ENCODE measurements around the gene MYCN.
"Not testable (repeated sequence)": the region's sequence is repeated elsewhere in the genome, so short reads cannot be mapped to it uniquely, and the experiment has no call there.

MYCN gene

GRCh38 chr2:15939854-15940660 lies at the start of gene MYCN:
MYCN (plus strand) TSS chr2:15940550; CDS start chr2:15942065, 1,515 bp downstream.
- in situ Hi-C loops (cut with HindIII; ENCODE audit: low sequenced_read_pairs) = no loop called here

DNA sequence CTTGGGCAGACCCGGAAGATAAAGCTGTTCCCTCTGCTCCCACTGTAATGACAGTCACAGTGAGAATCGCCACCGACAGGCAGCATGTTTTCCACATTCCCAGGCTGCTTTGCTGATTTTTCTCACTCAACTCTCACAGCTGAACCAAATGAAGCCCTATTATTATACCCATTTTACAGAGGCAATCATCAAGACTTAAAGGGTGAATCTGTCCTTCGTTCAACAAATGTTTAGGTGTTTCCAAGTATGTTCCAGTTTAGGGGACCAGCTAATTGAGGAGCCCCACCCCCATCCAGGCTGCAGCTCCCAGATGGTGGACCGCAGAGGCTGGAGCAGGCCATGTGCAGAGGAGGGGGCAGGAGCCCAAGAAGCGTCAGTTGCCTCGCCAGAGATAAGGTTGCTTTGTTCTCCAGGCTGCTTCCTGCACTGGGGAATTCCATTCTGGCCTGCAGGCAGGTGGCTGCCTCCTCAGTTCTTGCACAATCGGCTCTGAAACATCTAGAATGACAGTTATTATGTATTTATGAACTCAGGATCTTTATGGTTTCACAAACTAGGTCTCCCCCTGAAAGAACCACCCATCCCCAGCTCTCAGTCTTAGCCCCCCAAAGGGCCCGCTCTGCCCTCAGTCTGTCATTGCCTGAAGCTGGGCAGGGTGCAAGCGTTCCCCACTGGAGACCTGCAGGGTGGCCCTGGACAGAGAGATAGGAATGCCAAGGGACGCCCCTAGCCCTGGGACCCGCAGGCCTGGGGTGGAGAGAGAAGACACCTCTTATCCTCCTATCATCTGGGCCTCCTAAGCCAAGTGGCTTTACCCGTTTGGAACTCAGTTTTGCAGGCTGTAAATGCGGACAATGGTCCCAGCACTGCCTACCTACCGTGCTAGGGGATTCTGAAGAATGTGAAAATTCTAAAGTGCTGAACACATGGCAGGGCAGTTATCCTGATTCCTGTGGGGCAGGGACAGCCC lies 49.1 kb upstream of the MYCN start:
- in situ Hi-C loops (cut with HindIII; ENCODE audit: low sequenced_read_pairs) = no loop called here

GRCh38 chr2:15892151-15892880 lies 48.0 kb upstream of the MYCN start:
- in situ Hi-C loops (cut with HindIII; ENCODE audit: low sequenced_read_pairs) = no loop called here

GRCh38 chr2:15893085-15893484 lies 47.3 kb upstream of the MYCN start:
- in situ Hi-C loops (cut with HindIII; ENCODE audit: low sequenced_read_pairs) = no loop called here

GRCh38 chr2:15893689-15894480 lies 46.5 kb upstream of the MYCN start:
- in situ Hi-C loops (cut with HindIII; ENCODE audit: low sequenced_read_pairs) = no loop called here

DNA sequence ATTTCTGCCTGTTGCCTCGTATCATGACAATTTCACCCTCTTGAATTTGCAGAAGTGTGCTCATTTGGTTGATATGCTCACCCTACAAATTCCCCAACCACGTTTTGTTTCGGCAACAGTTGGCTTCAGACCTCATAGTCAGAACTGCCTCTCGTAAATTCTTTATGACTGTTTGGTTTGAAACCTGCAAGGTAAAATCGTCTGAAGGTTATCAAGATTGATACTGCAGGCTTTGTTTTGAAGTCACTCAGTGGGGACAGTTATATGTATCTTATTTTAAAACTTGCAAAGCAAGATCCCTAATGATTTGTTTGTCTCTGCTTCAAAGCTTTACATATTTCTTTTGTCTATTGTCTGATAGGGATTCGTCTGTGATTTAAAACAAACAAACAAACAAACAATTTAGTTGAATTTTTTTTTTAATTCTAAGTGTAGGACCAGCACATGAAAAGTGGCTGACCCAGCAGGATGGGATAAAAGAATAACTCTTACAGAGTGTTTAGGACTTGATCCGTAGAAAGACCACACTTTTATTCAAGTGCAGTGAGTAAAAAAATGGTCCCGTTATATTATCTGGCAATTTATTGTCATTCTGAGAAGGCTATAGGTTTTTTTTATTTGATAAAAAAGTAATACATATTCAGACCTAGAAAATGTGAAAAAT lies 45.7 kb upstream of the MYCN start:
- in situ Hi-C loops (cut with HindIII; ENCODE audit: low sequenced_read_pairs) = no loop called here

DNA sequence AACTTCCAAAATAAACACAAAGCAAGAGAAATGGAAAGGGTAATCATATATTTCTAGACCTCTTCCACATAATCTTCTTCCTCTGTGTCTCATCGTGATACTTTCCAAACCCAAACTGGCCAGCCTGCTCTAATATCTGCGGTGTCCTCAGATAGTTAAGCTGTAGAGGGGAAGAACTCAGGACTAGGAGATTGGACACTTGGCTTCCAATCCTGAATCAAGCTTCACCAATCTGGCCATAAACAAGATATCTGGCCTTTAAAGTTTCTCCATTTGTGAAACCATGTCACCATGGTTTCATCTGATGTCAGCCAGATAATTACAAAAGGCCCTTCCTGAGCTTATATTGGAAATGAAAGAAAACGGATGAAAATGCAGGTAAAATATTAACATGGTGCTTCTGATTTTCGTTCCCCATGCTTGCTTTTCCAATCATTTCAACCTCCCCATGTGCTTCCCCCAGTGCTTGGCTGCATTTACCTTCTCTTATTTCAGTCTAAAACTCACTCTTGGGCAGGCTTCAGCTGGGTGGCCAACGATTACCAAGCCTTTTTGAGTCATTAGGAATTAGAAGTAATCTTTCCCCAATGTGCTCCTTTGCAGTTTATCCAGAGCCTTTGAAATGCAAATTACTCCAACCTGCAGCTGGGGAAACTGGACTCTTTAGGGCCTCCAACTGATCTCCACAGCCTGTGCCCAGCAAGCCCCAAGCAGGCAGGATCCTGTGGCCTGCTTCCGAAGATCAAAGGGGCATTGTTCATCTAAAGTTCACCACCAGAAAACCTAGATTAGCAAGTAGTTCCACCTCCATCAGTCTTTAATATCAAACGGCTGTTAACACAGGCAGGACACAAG lies 44.5 kb upstream of the MYCN start:
- in situ Hi-C loops (cut with HindIII; ENCODE audit: low sequenced_read_pairs) = no loop called here

GRCh38 chr2:15896859-15897258 lies 43.5 kb upstream of the MYCN start:
- in situ Hi-C loops (cut with HindIII; ENCODE audit: low sequenced_read_pairs) = no loop called here

DNA sequence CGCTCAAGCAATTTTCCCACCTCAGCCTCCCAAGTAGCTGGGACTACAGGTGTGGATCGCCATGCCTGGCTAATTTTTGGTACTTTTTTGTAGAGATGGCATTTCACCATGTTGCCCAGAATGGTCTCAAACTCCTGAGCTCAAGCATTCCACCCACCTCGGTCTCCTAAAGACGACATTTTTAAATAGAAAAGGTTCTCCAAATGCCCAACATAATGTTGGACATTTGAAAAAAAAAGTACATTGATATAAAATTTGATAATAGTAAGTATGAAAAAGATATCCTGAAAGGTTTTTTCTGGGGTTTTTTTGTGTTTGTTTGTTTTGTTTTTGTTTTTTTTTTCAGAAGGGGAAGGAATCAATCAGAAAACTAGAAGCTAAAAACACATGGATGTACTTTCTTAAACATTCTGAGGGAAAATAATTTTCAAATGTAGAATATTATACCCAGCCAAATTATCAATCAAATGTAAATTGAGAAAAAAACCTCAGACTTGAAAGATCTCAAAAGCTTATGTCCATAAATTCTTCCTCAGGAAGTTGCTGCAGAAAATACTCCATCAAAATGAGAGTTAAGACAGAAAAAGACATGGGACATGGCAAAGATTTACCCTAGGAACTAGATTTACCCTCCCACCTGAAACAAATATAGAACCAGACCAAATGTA lies 42.8 kb upstream of the MYCN start:
- in situ Hi-C loops (cut with HindIII; ENCODE audit: low sequenced_read_pairs) = no loop called here

DNA sequence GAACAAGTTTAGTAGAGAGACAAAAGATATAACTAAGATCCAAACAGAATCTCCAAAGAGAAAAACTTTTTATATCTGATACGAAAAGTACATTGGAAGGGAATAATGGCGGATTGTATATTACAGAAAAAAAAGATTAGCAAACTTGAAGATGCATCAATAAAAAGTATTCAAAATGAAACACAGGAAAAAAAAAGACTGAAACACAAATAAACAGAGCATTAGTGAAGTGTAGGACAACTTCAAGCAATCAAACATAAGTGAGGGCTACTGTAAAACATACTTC lies 41.1 kb upstream of the MYCN start:
- in situ Hi-C loops (cut with HindIII; ENCODE audit: low sequenced_read_pairs) = no loop called here

- in situ Hi-C loops (cut with HindIII; ENCODE audit: low sequenced_read_pairs) = no loop called here
Measured at GRCh38 chr2:15899751-15900493, 40.4 kb upstream of the MYCN start.

GRCh38 chr2:15901095-15901807 lies 39.1 kb upstream of the MYCN start:
- in situ Hi-C loops (cut with HindIII; ENCODE audit: low sequenced_read_pairs) = no loop called here

DNA sequence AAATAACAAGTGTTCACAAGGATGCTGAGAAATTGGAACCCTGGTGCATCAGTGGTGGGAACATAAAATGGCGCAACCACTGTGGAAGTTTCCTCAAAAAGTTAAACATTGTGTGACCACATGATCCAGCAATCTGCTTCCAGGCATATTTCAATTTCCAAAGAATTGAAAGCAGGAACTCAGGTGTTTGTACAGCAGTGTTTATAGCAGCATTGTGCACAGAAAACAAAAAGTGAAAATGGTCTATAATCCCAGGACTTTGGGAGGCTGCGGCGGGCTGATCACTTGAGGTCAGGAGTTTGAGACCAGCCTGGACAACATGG lies 38.6 kb upstream of the MYCN start:
- in situ Hi-C loops (cut with HindIII; ENCODE audit: low sequenced_read_pairs) = no loop called here

GRCh38 chr2:15903910-15904309 lies 36.4 kb upstream of the MYCN start:
- in situ Hi-C loops (cut with HindIII; ENCODE audit: low sequenced_read_pairs) = not testable (repeated sequence)

GRCh38 chr2:15905267-15905645 lies 35.1 kb upstream of the MYCN start:
- in situ Hi-C loops (cut with HindIII; ENCODE audit: low sequenced_read_pairs) = no loop called here

GRCh38 chr2:15905986-15906491 lies 34.3 kb upstream of the MYCN start:
- in situ Hi-C loops (cut with HindIII; ENCODE audit: low sequenced_read_pairs) = no loop called here

DNA sequence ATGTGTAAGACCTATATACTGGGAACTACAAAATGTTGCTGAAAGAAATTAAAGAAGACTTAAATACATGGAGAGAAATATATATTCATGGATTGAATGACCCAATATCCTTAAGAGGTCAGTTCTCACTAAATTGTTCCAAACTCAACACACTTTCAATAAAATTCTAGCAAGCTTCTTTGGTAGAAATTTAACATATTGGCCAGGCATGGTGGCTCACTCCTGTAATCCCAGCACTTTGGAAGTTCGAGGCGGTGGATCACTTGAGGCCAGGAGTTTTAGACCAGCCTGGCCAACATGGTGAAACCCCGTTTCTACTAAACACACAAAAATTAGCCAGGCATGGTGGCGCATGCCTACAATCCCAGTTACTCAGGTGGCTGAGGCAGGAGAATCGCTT lies 33.6 kb upstream of the MYCN start:
- in situ Hi-C loops (cut with HindIII; ENCODE audit: low sequenced_read_pairs) = no loop called here
